ENCODE data around the gene NELL1.

NELL1 gene

GRCh38 chr11:21144531-21144930, 475.1 kb downstream of the NELL1 start:
- TF ChIP-seq CTCF (conservative IDR thresholded peaks at IDR 0.05; ENCODE audit: control insufficient read depth, insufficient read depth, low read depth, low read length), result no peak
- no peak for DNase-seq (ENCODE audit: low read depth)

GRCh38 chr11:21148376-21148775, 479.0 kb downstream of the NELL1 start:
- DNase-seq (ENCODE audit: low read depth), result no peak
- TF ChIP-seq CTCF (conservative IDR thresholded peaks at IDR 0.05; ENCODE audit: control insufficient read depth, insufficient read depth, low read depth, low read length), result no peak
- H3K4me3 ChIP-seq (ENCODE audit: control insufficient read depth, low read depth, low read length), result no peak overlapping the region

More at GRCh38 chr11:21144531-21144930, 475.1 kb downstream of the NELL1 start:
- no peak overlapping the region for H3K4me3 ChIP-seq (ENCODE audit: control insufficient read depth, low read depth, low read length)

GRCh38 chr11:21160140-21160539, 490.8 kb downstream of the NELL1 start:
- no peak for DNase-seq (ENCODE audit: low read depth)
- no peak for TF ChIP-seq CTCF (conservative IDR thresholded peaks at IDR 0.05; ENCODE audit: control insufficient read depth, insufficient read depth, low read depth, low read length)

GRCh38 chr11:21169639-21170038, 500.3 kb downstream of the NELL1 start:
- no peak for DNase-seq (ENCODE audit: low read depth)
- H3K4me3 ChIP-seq (ENCODE audit: control insufficient read depth, low read depth, low read length), result no peak overlapping the region
- no peak for TF ChIP-seq CTCF (conservative IDR thresholded peaks at IDR 0.05; ENCODE audit: control insufficient read depth, insufficient read depth, low read depth, low read length)

More at GRCh38 chr11:21160140-21160539, 490.8 kb downstream of the NELL1 start:
- no peak overlapping the region for H3K4me3 ChIP-seq (ENCODE audit: control insufficient read depth, low read depth, low read length)

GRCh38 chr11:21173476-21173875, 504.1 kb downstream of the NELL1 start:
- H3K4me3 ChIP-seq (ENCODE audit: control insufficient read depth, low read depth, low read length), result no peak overlapping the region
- no peak for DNase-seq (ENCODE audit: low read depth)
- TF ChIP-seq CTCF (conservative IDR thresholded peaks at IDR 0.05; ENCODE audit: control insufficient read depth, insufficient read depth, low read depth, low read length), result no peak

- H3K4me3 ChIP-seq (ENCODE audit: control insufficient read depth, low read depth, low read length), result no peak overlapping the region
- no peak for TF ChIP-seq CTCF (conservative IDR thresholded peaks at IDR 0.05; ENCODE audit: control insufficient read depth, insufficient read depth, low read depth, low read length)
Observed at GRCh38 chr11:21174781-21175180, 505.4 kb downstream of the NELL1 start.

GRCh38 chr11:21177379-21177778, 508.0 kb downstream of the NELL1 start:
- no peak for DNase-seq (ENCODE audit: low read depth)
- H3K4me3 ChIP-seq (ENCODE audit: control insufficient read depth, low read depth, low read length), result no peak overlapping the region
- no peak for TF ChIP-seq CTCF (conservative IDR thresholded peaks at IDR 0.05; ENCODE audit: control insufficient read depth, insufficient read depth, low read depth, low read length)

More at GRCh38 chr11:21174781-21175180, 505.4 kb downstream of the NELL1 start:
- no peak for DNase-seq (ENCODE audit: low read depth)
